PFSK-1 (cell line): Measurements from ENCODE around the gene TNP1.

Experiments
- FOXP2 ChIP-seq: optimal IDR thresholded peaks from 2 replicates; pipeline ENCODE3; 2011; ENCODE audit warnings: borderline replicate concordance, control low read depth, inconsistent platforms; ENCODE audit not compliant: insufficient read depth; ENCODE audit errors: extremely low read length, extremely low read depth
- POLR2AphosphoS5 ChIP-seq: IDR thresholded peaks from 2 replicates; pipeline ENCODE4 v1.6.1; 2012; ENCODE audit warnings: low read depth, mild to moderate bottlenecking, control low read depth, low read length, moderate library complexity
- SIN3A ChIP-seq: IDR thresholded peaks from 2 replicates; pipeline ENCODE4 v1.6.1; 2012; ENCODE audit warnings: mild to moderate bottlenecking, low read length, moderate library complexity, borderline replicate concordance; ENCODE audit not compliant: insufficient read depth
- TAF1 ChIP-seq: IDR thresholded peaks from 2 replicates; pipeline ENCODE4 v1.6.1; 2012; ENCODE audit warnings: low read length, control low read depth, borderline replicate concordance; ENCODE audit not compliant: insufficient read depth
- TF ChIP-seq, protein P1 (sequence below), 2 experiments: IDR thresholded peaks; 2 replicates each; pipeline versions ENCODE4 v1.6.1 to v1.8.0; 2011 to 2012; ENCODE audit warnings: low read depth in 2 of 2, low read length in 2 of 2, control low read depth in 1 of 2, inconsistent platforms in 1 of 2, mild to moderate bottlenecking in 1 of 2, moderate library complexity in 1 of 2; ENCODE audit not compliant: insufficient read depth in 1 of 2

The TNP1 gene

GRCh38 chr2:216879727-216880508, 20.1 kb upstream of the TNP1 start:
- TF ChIP-seq SIN3A (no peak), FOXP2 (no peak), TAF1 (no peak), POLR2AphosphoS5 (no peak)
- TF ChIP-seq, protein P1, sequence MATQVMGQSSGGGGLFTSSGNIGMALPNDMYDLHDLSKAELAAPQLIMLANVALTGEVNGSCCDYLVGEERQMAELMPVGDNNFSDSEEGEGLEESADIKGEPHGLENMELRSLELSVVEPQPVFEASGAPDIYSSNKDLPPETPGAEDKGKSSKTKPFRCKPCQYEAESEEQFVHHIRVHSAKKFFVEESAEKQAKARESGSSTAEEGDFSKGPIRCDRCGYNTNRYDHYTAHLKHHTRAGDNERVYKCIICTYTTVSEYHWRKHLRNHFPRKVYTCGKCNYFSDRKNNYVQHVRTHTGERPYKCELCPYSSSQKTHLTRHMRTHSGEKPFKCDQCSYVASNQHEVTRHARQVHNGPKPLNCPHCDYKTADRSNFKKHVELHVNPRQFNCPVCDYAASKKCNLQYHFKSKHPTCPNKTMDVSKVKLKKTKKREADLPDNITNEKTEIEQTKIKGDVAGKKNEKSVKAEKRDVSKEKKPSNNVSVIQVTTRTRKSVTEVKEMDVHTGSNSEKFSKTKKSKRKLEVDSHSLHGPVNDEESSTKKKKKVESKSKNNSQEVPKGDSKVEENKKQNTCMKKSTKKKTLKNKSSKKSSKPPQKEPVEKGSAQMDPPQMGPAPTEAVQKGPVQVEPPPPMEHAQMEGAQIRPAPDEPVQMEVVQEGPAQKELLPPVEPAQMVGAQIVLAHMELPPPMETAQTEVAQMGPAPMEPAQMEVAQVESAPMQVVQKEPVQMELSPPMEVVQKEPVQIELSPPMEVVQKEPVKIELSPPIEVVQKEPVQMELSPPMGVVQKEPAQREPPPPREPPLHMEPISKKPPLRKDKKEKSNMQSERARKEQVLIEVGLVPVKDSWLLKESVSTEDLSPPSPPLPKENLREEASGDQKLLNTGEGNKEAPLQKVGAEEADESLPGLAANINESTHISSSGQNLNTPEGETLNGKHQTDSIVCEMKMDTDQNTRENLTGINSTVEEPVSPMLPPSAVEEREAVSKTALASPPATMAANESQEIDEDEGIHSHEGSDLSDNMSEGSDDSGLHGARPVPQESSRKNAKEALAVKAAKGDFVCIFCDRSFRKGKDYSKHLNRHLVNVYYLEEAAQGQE (IDR thresholded peaks at IDR 0.05; ENCODE audit: insufficient read depth in 1 of 2, low read depth in 2 of 2, low read length in 2 of 2), result no peak

DNA sequence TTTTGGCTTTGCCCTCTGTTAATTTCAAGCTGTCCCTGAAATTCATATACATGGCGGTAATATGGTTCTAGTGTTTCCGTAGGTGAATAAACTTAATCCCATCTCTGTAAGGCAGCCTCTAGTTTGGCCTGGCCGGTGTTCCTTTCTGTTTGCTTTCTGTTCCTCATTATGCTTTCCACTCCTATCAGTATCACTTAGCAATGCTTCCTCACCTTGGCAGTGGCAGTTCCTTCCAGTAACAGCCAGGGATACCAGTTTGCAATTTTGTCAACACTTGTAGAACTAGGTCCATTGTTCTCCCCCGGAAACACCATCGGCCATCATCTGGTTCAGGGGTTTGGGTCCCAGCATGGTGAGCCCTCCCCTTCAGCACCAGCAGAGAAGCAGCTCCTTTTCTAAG, 18.2 kb upstream of the TNP1 start:
- TF ChIP-seq POLR2AphosphoS5 (no peak), TAF1 (no peak), FOXP2 (no peak)

DNA sequence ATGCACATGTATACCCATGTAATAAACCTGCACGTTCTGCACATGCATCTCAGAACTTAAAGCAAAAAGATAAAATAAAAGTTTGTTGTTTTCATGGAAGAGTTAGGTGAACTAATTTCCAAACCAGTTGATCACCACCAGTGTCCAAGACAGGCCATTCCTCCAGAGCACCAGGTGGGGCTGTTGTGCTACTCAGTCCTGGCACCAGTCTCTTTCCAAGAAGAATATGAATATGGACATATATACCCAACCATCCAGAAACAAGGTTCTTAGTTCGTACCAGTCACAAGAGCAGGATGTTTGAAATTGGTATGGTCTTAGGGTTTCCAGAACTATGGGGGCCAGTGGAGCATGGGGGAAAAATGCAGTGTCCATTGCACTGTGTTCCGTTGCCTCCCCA, 17.2 kb upstream of the TNP1 start:
- TF ChIP-seq SIN3A (no peak), POLR2AphosphoS5 (no peak), TAF1 (no peak), FOXP2 (no peak)
- TF ChIP-seq, protein P1 (IDR thresholded peaks at IDR 0.05; ENCODE audit: insufficient read depth in 1 of 2, low read depth in 2 of 2, low read length in 2 of 2), result no peak

- TF ChIP-seq POLR2AphosphoS5, result no peak
- no peak for TF ChIP-seq TAF1
- no peak for TF ChIP-seq SIN3A
- no peak for TF ChIP-seq FOXP2
- TF ChIP-seq, protein P1 (IDR thresholded peaks at IDR 0.05; ENCODE audit: insufficient read depth in 1 of 2, low read depth in 2 of 2, low read length in 2 of 2), result no peak
Measured at GRCh38 chr2:216875862-216876261, 16.0 kb upstream of the TNP1 start.

DNA sequence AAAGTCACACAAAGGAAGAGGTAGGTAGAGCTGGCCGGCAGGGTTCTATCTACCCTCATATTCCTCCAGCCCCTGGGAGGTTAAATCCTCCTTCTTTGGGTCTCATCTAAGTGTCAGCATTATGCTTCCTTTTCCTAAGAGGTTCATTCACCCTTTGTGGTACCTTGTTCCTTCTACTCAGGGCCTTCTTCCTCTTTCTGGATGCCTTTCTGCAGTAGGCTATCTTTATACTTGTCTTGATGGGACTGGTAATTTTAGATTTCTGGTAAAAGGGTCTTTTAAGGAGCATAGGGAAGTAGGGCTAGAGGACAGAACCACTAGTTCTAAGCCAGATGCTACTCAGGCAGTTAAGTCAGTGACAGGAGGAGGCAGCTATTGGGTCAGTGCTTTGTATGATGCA, 13.7 kb upstream of the TNP1 start:
- TF ChIP-seq, protein P1 (IDR thresholded peaks at IDR 0.05; ENCODE audit: insufficient read depth in 1 of 2, low read depth in 2 of 2, low read length in 2 of 2), result no peak
- TF ChIP-seq SIN3A (no peak), FOXP2 (no peak)
